DOHH2 (cell line): ENCODE results near the gene DCAF5.

ENCODE experiments used
- H3F3A ChIP-seq: fragments of 200-600 bp; sonication (generic), shearing (Covaris generic); 2 replicates; pipeline ENCODE4 v1.6.0; 2016; ENCODE audit warnings: antibody characterized with exemption, mild to moderate bottlenecking; ENCODE audit not compliant: control insufficient read depth, insufficient read depth
- H3K27ac ChIP-seq: fragments of 200-600 bp; sonication (generic); 2 replicates; pipeline ENCODE4 v1.5.1; 2014; ENCODE audit warnings: low read depth, mild to moderate bottlenecking, low read length, moderate library complexity
- H3K27me3 ChIP-seq: fragments of 200-600 bp; sonication (generic); 2 replicates; pipeline ENCODE4 v1.6.1; 2014; ENCODE audit warnings: mild to moderate bottlenecking, low read length, mixed read lengths; ENCODE audit not compliant: control insufficient read depth
- H3K36me3 ChIP-seq: fragments of 200-600 bp; sonication (generic); 2 replicates; pipeline ENCODE4 v1.6.1; 2014; ENCODE audit warnings: mild to moderate bottlenecking, low read length, moderate library complexity, mixed read lengths; ENCODE audit not compliant: control insufficient read depth
- H3K4me1 ChIP-seq: fragments of 200-600 bp; sonication (generic); 2 replicates; pipeline ENCODE4 v1.6.1; 2014; ENCODE audit warnings: mild to moderate bottlenecking, low read length, mixed read lengths; ENCODE audit not compliant: control insufficient read depth
- H3K4me2 ChIP-seq: fragments of 200-600 bp; sonication (generic); 2 replicates; pipeline ENCODE4 v1.6.0; 2014; ENCODE audit warnings: mild to moderate bottlenecking, low read length, moderate library complexity
- H3K4me3 ChIP-seq: fragments of 200-600 bp; sonication (generic); 2 replicates; pipeline ENCODE4 v1.5.1; 2014; ENCODE audit warnings: mild to moderate bottlenecking, low read length, mixed read lengths
- H3K79me2 ChIP-seq: fragments of 200-600 bp; sonication (generic); 2 replicates; pipeline ENCODE4 v1.6.1; 2014; ENCODE audit warnings: mild to moderate bottlenecking, low read length, mixed read lengths; ENCODE audit not compliant: control insufficient read depth
- H3K9me2 ChIP-seq: fragments of 200-600 bp; sonication (generic); replicated peaks from 2 replicates; pipeline ENCODE4 v1.6.1; 2014; ENCODE audit warnings: mild to moderate bottlenecking, low read length, mixed read lengths; ENCODE audit not compliant: control insufficient read depth
- H3K9me3 ChIP-seq: fragments of 200-600 bp; sonication (generic); 2 replicates; pipeline ENCODE4 v1.6.1; 2014; ENCODE audit warnings: antibody characterized with exemption, low read length, mixed read lengths; ENCODE audit not compliant: control insufficient read depth, insufficient read depth
- H4K20me1 ChIP-seq: fragments of 200-600 bp; sonication (generic); 2 replicates; pipeline ENCODE4 v1.6.0; 2014; ENCODE audit warnings: low read depth, mild to moderate bottlenecking, antibody characterized with exemption, low read length, moderate library complexity; ENCODE audit not compliant: control insufficient read depth, insufficient read depth
- CTCF ChIP-seq: fragments of 200-600 bp; sonication (generic); IDR thresholded peaks from one replicate; pipeline ENCODE4 v1.5.1; 2014; ENCODE audit warnings: antibody characterized with exemption, mild to moderate bottlenecking, low read depth, low read length; ENCODE audit not compliant: poor library complexity, severe bottlenecking
- EZH2phosphoT487 ChIP-seq: fragments of 200-600 bp; sonication (generic); IDR thresholded peaks from 2 replicates; pipeline ENCODE4 v1.6.1; 2017; ENCODE audit warnings: borderline replicate concordance, mild to moderate bottlenecking, antibody characterized with exemption, low read length, moderate library complexity, mixed read lengths

Gene DCAF5

DNA sequence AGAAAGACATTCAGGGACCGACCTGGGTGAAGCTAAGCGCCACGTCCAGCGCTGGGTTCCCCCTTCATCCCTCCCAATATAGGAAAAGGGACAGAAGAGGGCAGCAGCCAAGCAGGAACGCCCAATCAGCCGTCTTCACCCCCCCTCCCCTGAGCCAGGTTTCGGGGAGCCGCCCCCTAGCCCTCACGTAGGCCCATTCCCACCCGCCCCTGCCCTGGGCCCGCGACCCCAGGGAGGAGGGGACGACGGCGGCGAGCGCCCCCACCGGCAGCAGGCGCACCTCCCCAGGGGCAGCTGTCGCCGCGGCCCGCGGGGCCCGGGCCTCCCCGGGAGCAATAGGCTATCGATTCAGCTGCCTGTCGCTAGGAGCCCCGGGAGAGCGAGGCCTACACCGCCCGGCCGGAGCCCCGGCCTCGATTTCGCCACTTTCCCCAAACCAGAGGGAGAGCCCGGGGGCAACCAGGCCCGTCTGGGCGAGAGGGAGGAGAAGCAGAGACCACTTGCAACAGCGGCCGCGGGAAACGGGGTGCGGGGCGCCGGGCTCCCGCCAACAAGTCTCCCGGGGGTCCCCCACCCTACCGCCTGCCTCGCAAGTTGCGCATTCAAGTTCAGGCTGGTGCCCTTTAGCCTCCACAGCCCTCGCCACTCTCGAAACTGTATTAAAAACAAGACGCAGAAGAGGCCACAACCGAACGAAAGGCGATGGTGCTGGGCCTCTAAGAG, 1.3 kb downstream of the DCAF5 start:
- peak overlapping the region; percentile 98 for H3K4me2 ChIP-seq
- no peaks in the 10 kb centered on the region for H3K9me2 ChIP-seq
- peaks cover 10% of the 10 kb centered on the region; the same call in 1 of the 2 replicates for H4K20me1 ChIP-seq
- H3K27ac ChIP-seq = peak overlapping the region; percentile 79
- H3K4me3 ChIP-seq = peak overlapping the region; percentile 95
- peaks cover 60% of the 10 kb centered on the region for H3K79me2 ChIP-seq
- TF ChIP-seq EZH2phosphoT487 (no peak), CTCF (peak; percentile 52)
- no peaks in the 10 kb centered on the region for H3K9me3 ChIP-seq
- peaks cover 43% of the 10 kb centered on the region for H3K36me3 ChIP-seq
- H3K4me1 ChIP-seq = peaks cover 24% of the 10 kb centered on the region
- H3F3A ChIP-seq = peaks cover 9% of the 10 kb centered on the region; the same call in 1 of the 2 replicates
- peaks cover 17% of the 10 kb centered on the region for H3K27me3 ChIP-seq

- Histone ChIP-seq H4K20me1 (peaks cover 10% of the 10 kb centered on the region; the same call in 1 of the 2 replicates), H3K4me3 (no peak overlapping the region), H3K9me2 (no peaks in the 10 kb centered on the region), H3K9me3 (no peaks in the 10 kb centered on the region), H3K27me3 (peaks cover 9% of the 10 kb centered on the region), H3K4me1 (peaks cover 24% of the 10 kb centered on the region), H3K36me3 (peaks cover 47% of the 10 kb centered on the region), H3K79me2 (peaks cover 75% of the 10 kb centered on the region), H3K27ac (no peak overlapping the region), H3F3A (peaks cover 9% of the 10 kb centered on the region; the same call in 1 of the 2 replicates), H3K4me2 (no peak overlapping the region)
- no peak for TF ChIP-seq CTCF
These were observed 3.3 kb downstream of the DCAF5 start for GRCh38 chr14:69149461-69150244.

GRCh38 chr14:69142101-69142500, 10.8 kb downstream of the DCAF5 start:
- Histone ChIP-seq H3K4me3 (no peak overlapping the region), H3K4me1 (no peaks in the 10 kb centered on the region), H3K36me3 (peaks cover 17% of the 10 kb centered on the region), H4K20me1 (no peaks in the 10 kb centered on the region; the same call in 1 of the 2 replicates), H3F3A (no peaks in the 10 kb centered on the region), H3K9me3 (no peaks in the 10 kb centered on the region), H3K79me2 (peaks cover 77% of the 10 kb centered on the region), H3K9me2 (no peaks in the 10 kb centered on the region), H3K27me3 (no peaks in the 10 kb centered on the region), H3K27ac (no peak overlapping the region), H3K4me2 (no peak overlapping the region)
- TF ChIP-seq CTCF (no peak), EZH2phosphoT487 (no peak)
